Skin of body (tissue), 2 donors: ENCODE measurements around the gene PIK3R2. TPM values are rescaled to one million over a fixed set of nuclear protein-coding genes. Genes with fewer than 3 reads are reported as not detected.

Experiments used
- DNase-seq: peaks from one replicate; lab custom pipeline; 2025; lab: John Stamatoyannopoulos, UW
- total RNA-seq: library from RNA; depleted of rRNA; stranded (reverse); fragments of >200 nt; gene quantifications from one replicate; pipeline ENCODE4 v1.2.3, GENCODE V29; 2014

Gene PIK3R2
- total RNA-seq, 1 donor from 2014 or later = 7.7 TPM

- DNase-seq = no peak
Observed at GRCh38 chr19:18171605-18172327, 18.8 kb downstream of the PIK3R2 start.

DNA sequence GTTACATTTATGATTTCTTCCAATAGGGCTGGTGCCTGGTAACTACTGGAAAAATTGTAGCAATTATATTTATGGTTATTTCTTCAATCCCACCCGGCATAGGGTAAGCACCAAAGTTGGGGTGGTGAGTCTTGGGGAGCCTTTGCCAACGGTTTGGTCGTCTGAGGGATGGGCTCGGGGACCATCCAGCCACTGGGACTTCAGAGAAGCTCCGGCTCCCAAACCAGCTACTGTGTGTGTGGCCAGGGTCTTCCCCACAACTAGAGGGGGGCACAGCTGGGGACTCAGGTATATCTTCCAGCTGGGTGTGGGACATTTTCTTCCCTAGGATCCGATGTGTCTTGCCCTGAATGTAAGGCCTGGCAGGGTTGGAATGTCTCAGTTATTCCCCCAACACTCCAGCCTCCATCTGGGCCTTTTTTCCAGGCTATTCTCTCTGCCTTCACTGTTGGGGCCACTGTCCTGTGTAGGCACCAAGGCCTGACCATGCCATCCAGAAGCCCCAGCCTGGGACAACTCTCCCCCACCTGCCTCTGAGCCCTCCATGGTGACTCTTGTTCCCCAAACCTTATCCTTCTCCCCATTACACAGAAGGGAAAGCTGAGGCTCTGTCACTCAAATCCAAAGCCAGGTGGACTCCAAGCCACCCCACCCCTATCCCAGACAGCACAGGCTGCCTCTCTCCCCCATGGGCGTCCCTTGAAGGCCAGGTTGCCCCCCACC lies 19.5 kb downstream of the PIK3R2 start:
- no peak for DNase-seq

- no peak for DNase-seq
Observed at GRCh38 chr19:18173054-18173571, 20.1 kb downstream of the PIK3R2 start.

- DNase-seq = no peak
Observed at GRCh38 chr19:18173572-18174288, 20.8 kb downstream of the PIK3R2 start, which contains the start of gene IFI30. Gene IFI30 (plus strand): TSS chr19:18173813. CDS start chr19:18173842, 29 bp downstream.

DNA sequence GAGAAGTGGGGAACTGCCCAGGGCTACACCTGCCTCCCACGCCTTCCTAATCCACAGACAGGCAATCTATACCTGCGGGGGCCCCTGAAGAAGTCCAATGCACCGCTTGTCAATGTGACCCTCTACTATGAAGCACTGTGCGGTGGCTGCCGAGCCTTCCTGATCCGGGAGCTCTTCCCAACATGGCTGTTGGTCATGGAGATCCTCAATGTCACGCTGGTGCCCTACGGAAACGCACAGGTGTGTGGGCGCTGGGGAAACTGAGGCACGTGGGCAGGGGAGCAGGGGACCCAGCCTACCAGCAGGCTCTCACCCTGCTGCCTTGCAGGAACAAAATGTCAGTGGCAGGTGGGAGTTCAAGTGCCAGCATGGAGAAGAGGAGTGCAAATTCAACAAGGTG lies 22.0 kb downstream of the PIK3R2 start:
- DNase-seq = no peak

GRCh38 chr19:18176367-18177310 lies 23.7 kb downstream of the PIK3R2 start:
- no peak for DNase-seq

DNA sequence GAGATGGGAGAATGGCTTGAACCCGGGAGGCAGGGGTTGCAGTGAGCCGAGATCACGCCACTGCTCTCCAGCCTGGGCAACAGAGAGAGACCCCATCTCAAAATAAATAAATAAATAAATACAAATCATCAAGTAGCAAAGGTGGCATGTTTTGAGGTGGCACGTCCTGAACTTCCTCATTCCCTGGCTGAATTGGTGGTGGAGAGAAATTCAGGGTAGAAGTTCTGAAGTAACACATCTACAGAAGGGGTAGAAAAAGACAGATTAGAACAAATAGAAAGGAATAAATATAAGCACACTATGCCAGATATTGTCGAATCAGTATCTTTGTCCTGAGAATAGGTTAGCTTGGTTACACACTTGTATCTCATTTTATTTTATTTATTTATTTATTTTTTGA lies 27.0 kb downstream of the PIK3R2 start:
- no peak for DNase-seq

DNA sequence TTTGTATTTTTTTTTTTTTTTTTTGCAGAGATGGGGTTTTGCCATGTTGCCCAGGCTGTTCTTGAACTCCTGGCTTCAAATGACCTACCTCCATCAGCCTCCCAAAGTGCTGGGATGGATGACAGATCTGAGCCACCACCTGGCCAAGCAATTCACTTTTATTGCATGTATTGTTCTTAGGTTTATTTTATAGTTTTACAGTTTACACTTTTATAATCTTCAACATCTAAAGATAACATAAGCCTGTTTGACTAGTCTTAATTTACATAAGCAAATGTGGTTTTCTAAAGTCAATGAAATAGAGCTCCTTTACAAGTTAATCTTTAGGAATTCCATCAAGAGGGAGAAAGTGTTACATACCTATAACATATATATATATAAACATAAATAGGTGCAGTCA lies 30.6 kb downstream of the PIK3R2 start:
- no peak for DNase-seq

- DNase-seq = no peak
Observed at GRCh38 chr19:18185538-18185937, 32.6 kb downstream of the PIK3R2 start.

GRCh38 chr19:18190278-18190677 lies 37.3 kb downstream of the PIK3R2 start:
- no peak for DNase-seq

- no peak for DNase-seq
Observed at GRCh38 chr19:18191640-18192062, 38.7 kb downstream of the PIK3R2 start.

DNA sequence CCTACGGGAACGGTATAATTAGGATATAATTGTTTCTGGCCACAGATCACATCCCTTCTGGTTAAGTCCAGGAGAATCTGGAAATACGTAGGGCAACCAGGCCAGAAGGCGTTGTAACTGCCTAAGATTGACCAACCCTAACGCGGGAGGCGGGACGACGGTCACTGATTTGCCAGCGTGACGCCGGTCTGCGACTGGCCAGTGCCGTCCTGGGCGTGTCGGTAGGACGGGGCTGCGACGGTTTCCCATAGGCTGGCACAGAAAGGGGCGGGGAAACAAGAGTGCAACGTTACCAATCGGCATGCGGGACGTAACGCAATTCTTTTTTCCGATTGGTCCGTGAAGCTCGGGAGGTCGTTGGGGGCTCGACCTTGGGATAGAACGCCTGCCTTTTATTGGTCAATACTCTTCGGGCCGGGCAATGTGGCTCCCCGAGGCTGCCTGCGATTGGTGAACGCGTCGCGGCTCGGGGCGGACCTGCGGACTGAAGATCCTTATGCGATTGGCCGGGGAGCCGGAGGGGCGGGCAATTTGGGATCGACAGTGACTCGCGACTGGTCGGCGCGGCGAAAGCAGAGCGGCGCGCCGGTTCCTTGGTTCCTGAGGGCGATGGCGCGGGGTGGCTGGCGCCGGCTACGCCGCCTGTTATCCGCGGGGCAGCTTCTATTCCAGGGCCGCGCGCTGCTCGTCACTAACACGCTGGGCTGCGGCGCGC lies 39.9 kb downstream of the PIK3R2 start, which contains the start of gene MPV17L2:
MPV17L2 (plus strand) TSS at position 546 of the 715 bp plus-strand sequence; CDS start at position 610, 64 bp downstream.
- DNase-seq = peak; percentile 100

- no peak for DNase-seq
Observed at GRCh38 chr19:18193388-18194180, 40.6 kb downstream of the PIK3R2 start.

GRCh38 chr19:18194181-18194530 lies 41.2 kb downstream of the PIK3R2 start:
- no peak for DNase-seq

DNA sequence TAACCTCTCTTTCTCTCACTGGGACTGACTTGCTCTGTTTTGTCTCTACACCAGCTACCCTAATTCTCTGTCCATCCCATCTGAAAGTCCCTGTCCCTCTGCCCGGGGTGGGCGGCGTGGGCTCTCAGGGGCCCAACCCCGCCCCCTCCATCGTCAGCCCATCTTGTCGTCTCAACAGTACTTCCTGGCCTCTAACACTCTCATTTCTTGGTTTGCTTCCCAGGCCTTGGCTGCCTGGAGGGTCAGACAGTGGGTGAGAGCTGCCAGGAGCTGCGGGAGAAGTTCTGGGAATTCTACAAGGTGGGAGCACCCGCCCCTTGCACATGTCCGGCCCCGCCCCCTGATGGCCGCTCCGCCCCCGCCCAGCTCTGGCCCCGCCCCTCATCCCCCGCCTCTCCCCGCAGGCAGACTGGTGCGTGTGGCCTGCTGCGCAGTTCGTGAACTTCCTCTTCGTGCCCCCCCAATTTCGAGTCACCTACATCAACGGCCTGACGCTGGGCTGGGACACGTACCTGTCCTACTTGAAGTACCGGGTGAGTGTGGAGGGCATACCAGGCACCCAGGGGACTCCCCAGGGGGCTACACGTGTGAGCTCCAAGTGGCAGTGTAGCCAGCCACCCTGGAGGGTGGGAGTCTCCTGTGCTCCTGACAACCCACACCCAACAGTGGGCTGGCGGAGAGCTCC lies 41.7 kb downstream of the PIK3R2 start:
- DNase-seq = no peak

DNA sequence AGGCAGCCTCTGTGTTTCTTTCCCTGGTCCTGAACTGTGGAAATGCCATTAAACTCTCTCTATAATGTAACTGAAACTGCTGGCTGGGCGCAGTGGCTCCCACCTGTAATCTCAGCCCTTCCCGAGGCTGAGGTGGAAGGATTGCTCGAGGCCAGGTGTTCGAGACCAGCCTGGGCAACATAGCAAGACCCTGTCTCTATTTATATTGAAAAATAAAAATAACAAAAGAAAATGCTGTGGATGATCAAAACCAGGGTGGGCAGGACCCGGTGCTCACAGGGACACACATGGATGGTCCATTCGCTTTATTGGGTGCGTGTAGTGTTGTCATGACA lies 43.5 kb downstream of the PIK3R2 start:
- no peak for DNase-seq

- DNase-seq = no peak
Observed at GRCh38 chr19:18197306-18197705, 44.3 kb downstream of the PIK3R2 start.

DNA sequence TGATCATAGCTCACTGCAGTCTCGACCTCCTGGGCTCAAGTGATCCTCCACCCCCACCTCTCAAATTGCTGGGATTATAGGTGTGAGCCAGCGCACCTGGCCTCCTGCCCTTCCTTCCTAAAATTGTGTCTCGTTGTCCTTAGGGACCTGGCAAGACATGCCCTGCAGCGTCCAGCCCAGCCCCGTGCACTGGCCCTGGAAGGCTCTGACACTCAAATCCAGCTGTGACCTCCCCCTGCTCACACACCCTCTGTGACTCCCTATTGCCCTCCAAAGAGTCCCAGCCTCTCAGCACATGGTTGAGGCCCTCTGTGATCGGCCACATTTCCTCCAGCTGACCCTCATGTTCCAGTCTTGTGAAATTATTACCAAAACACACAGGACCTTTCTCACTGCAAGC lies 45.0 kb downstream of the PIK3R2 start:
- DNase-seq = no peak

DNA sequence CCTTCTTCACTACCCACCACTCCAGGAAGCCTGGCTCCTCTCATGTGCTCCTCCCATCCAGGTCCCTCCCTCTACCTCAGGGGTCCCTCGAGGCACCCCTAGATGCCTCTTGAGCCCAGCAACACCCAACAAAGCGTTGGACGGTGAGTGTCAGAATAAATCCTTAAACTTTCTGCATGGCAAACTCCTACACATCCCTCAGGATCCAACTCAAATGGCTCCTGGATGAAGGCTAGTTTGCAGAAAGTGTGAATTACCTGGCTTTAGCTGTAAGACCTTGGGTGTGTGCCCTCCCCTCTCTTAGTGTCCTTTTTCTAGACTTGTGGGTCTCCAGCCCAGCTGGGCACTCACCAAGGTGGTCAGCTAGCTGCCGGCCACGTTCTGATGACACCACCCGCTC lies 45.4 kb downstream of the PIK3R2 start:
- DNase-seq = no peak
